ENCODE measurements around the gene P2RY11.

GRCh38 chr19:10126213-10126639, 14.7 kb downstream of the P2RY11 start:
- TF ChIP-seq POLR2A (IDR thresholded peaks at IDR 0.05; ENCODE audit: low read depth, low read length) (no peak), POLR2AphosphoS5 (IDR thresholded peaks at IDR 0.05; ENCODE audit: low read depth, low read length) (no peak), TAF1 (IDR thresholded peaks at IDR 0.05; ENCODE audit: low read depth, low read length) (no peak), PAX5 (IDR thresholded peaks at IDR 0.05; ENCODE audit: insufficient read depth, low read length, severe bottlenecking) (no peak)

All from GM12891 (cell line).